GM12801 (cell line): ENCODE data around the gene ZNF98.

ENCODE experiments used
- TF ChIP-seq, protein P1 (sequence below): IDR thresholded peaks from one replicate; pipeline ENCODE4 v1.5.1; 2011; ENCODE audit warnings: control low read depth; ENCODE audit not compliant: insufficient read length; ENCODE audit errors: extremely low read depth

Gene ZNF98

DNA sequence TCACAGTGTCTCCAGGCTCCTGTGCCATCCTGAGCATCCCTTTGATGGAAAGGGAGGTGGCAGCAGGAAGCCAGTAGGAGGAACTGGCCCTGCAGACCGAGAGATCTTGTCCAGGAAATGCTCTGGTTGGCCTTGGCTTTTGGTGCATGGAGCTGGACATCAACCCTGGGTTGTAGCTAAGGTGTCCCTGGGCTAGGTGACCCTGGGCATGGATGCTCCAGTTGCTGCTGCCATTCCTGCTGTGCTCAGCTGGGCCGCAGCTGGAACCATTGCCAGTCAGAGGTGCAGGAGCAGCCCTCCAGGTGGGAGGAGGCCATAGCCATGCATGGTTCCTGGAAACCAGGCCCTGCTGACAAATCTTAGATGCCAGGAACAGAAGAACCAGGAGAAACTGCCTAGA, 67.5 kb downstream of the ZNF98 start:
- TF ChIP-seq, protein P1, sequence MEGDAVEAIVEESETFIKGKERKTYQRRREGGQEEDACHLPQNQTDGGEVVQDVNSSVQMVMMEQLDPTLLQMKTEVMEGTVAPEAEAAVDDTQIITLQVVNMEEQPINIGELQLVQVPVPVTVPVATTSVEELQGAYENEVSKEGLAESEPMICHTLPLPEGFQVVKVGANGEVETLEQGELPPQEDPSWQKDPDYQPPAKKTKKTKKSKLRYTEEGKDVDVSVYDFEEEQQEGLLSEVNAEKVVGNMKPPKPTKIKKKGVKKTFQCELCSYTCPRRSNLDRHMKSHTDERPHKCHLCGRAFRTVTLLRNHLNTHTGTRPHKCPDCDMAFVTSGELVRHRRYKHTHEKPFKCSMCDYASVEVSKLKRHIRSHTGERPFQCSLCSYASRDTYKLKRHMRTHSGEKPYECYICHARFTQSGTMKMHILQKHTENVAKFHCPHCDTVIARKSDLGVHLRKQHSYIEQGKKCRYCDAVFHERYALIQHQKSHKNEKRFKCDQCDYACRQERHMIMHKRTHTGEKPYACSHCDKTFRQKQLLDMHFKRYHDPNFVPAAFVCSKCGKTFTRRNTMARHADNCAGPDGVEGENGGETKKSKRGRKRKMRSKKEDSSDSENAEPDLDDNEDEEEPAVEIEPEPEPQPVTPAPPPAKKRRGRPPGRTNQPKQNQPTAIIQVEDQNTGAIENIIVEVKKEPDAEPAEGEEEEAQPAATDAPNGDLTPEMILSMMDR = no peak
